Middle frontal gyrus (tissue), 1 donor: ENCODE data around the gene BATF.

Experiments
- DNase-seq: peaks from one replicate; pipeline ENCODE4 v3.0.0-alpha.2; 2015; ENCODE audit warnings: low spot score; ENCODE audit errors: extremely low spot score

The BATF gene

GRCh38 chr14:75531660-75532317 lies 9.5 kb downstream of the BATF start:
- no peak for DNase-seq

GRCh38 chr14:75533791-75534555 lies 11.7 kb downstream of the BATF start:
- DNase-seq, result no peak

GRCh38 chr14:75535164-75535898 lies 13.1 kb downstream of the BATF start:
- no peak for DNase-seq

GRCh38 chr14:75537071-75537470 lies 14.8 kb downstream of the BATF start:
- no peak for DNase-seq

GRCh38 chr14:75539162-75539560 lies 16.9 kb downstream of the BATF start:
- no peak for DNase-seq

- DNase-seq, result no peak
Observed at GRCh38 chr14:75539561-75540478, 17.6 kb downstream of the BATF start.

- DNase-seq, result no peak
Observed at GRCh38 chr14:75540479-75540851, 18.2 kb downstream of the BATF start.

- no peak for DNase-seq
Observed at GRCh38 chr14:75542588-75543091, 20.4 kb downstream of the BATF start.

GRCh38 chr14:75543253-75543652 lies 21.0 kb downstream of the BATF start:
- DNase-seq, result no peak

GRCh38 chr14:75543786-75544185 lies 21.5 kb downstream of the BATF start:
- DNase-seq, result no peak

- no peak for DNase-seq
Observed at GRCh38 chr14:75545907-75546306, 23.6 kb downstream of the BATF start.

- DNase-seq, result no peak
Observed at GRCh38 chr14:75547552-75548250, 25.4 kb downstream of the BATF start.

GRCh38 chr14:75548544-75548943 lies 26.3 kb downstream of the BATF start:
- no peak for DNase-seq

- DNase-seq, result no peak
Observed at GRCh38 chr14:75549169-75549568, 26.9 kb downstream of the BATF start.

GRCh38 chr14:75551021-75551420 lies 28.8 kb downstream of the BATF start:
- no peak for DNase-seq

GRCh38 chr14:75553157-75553556 lies 30.9 kb downstream of the BATF start:
- no peak for DNase-seq

GRCh38 chr14:75553761-75554364 lies 31.6 kb downstream of the BATF start:
- DNase-seq, result no peak

GRCh38 chr14:75554482-75554881 lies 32.2 kb downstream of the BATF start:
- DNase-seq, result no peak

- no peak for DNase-seq
Observed at GRCh38 chr14:75558440-75558839, 36.2 kb downstream of the BATF start.

- no peak for DNase-seq
Observed at GRCh38 chr14:75559045-75559444, 36.8 kb downstream of the BATF start.
